Large intestine (tissue), 3 donors: ENCODE measurements around the gene PDE8B. TPM values are rescaled to one million over a fixed set of nuclear protein-coding genes. Genes with fewer than 3 reads are reported as not detected.
"Not testable (repeated sequence)": the region's sequence is repeated elsewhere in the genome, so short reads cannot be mapped to it uniquely, and the experiment has no call there.

Experiments used
- DNase-seq, 2 donors: peaks; one replicate each; pipeline versions ENCODE4 v3.0.0 to v3.0.0-alpha.2; 2013
- H3K27ac ChIP-seq: one replicate; pipeline ENCODE4 v1.5.1; 2013; ENCODE audit warnings: low read length
- H3K27me3 ChIP-seq: 2 replicates; pipeline ENCODE4 v1.6.1; 2013; ENCODE audit warnings: low read length; ENCODE audit not compliant: control insufficient read depth, insufficient read depth
- H3K36me3 ChIP-seq: 2 replicates; pipeline ENCODE4 v1.6.1; 2013; ENCODE audit warnings: low read length; ENCODE audit not compliant: control insufficient read depth, insufficient read depth
- H3K4me1 ChIP-seq: one replicate; pipeline ENCODE4 v1.6.1; 2013; ENCODE audit warnings: low read length; ENCODE audit not compliant: control insufficient read depth, insufficient read depth
- H3K4me3 ChIP-seq: one replicate; pipeline ENCODE4 v1.5.1; 2013; ENCODE audit warnings: low read length
- H3K9me3 ChIP-seq: one replicate; pipeline ENCODE4 v1.6.1; 2013; ENCODE audit warnings: mild to moderate bottlenecking, low read depth, low read length, moderate library complexity; ENCODE audit not compliant: control insufficient read depth
- WGBS: methylation state at CpG from one replicate; pipeline ENCODE4 v1.1.5; 2013; ENCODE audit warnings: low lambda C conversion rate; ENCODE audit not compliant: insufficient coverage; 5-methylcytosine and 5-hydroxymethylcytosine counted together
- polyA plus RNA-seq: library from polyadenylated mRNA; unstranded; fragments of 120-200 nt; gene quantifications from one replicate; pipeline ENCODE4 v1.2.1, GENCODE V29; 2013

The PDE8B gene
- polyA plus RNA-seq, 1 donor, result 4.0 TPM

DNA sequence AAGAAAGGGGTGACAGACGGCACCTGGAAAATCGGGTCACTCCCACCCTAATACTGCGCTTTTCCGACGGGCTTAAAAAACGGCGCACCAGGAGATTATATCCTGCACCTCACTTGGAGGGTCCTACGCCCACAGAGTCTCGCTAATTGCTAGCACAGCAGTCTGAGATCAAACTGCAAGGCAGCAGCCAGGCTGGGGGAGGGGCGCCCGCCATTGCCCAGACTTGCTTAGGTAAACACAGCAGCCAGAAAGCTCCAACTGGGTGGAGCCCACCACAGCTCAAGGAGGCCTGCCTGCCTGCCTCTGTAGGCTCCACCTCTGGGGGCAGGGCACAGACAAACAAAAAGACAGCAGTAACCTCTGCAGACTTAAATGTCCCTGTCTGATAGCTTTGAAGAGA is 264.6 kb downstream of the PDE8B start:
- H3K36me3 ChIP-seq, H3K4me3 ChIP-seq, H3K9me3 ChIP-seq, H3K4me1 ChIP-seq, H3K27ac ChIP-seq, DNase-seq, H3K27me3 ChIP-seq: not testable (repeated sequence)
- no CpG with 5 or more reads among the region's 11 CpGs for WGBS

Other genes with a start within 250 kb of the PDE8B start
- 26.8 TPM for gene AGGF1, start 180.3 kb upstream of the PDE8B start, polyA plus RNA-seq
- gene ZBED3, start 123.4 kb upstream of the PDE8B start, polyA plus RNA-seq, result 16.6 TPM